Upper lobe of right lung (tissue), 1 donor: ENCODE measurements around the gene CCDC183. TPM values are rescaled to one million over a fixed set of nuclear protein-coding genes. Genes with fewer than 3 reads are reported as not detected.
"Not testable (repeated sequence)": the region's sequence is repeated elsewhere in the genome, so short reads cannot be mapped to it uniquely, and the experiment has no call there.

Experiments
- ATAC-seq: fragments of 200-7000 bp; cut with Tn5 transposase; one replicate; pipeline ENCODE4 v1.9.1; 2020; ENCODE audit warnings: mild to moderate bottlenecking, moderate library complexity
- DNase-seq: peaks from one replicate; pipeline ENCODE4 v3.0.0-alpha.2; 2020
- H3K27ac ChIP-seq: fragments of 200-600 bp; one replicate; pipeline ENCODE4 v1.8.0; 2022
- H3K27me3 ChIP-seq: fragments of 200-600 bp; one replicate; pipeline ENCODE4 v1.8.0; 2022; ENCODE audit warnings: mild to moderate bottlenecking
- H3K36me3 ChIP-seq: fragments of 200-600 bp; one replicate; pipeline ENCODE4 v1.8.0; 2022
- H3K4me1 ChIP-seq: fragments of 200-600 bp; one replicate; pipeline ENCODE4 v1.8.0; 2022
- H3K4me3 ChIP-seq: fragments of 200-600 bp; one replicate; pipeline ENCODE4 v1.8.0; 2022; ENCODE audit warnings: mild to moderate bottlenecking
- H3K9me3 ChIP-seq: fragments of 200-600 bp; one replicate; pipeline ENCODE4 v1.8.0; 2022
- intact Hi-C: fragments of 100-400 bp; cut with DNase I; formaldehyde crosslinking; loops from one replicate; pipeline ENCODE4 v1.11.0; 2022
- total RNA-seq: library from RNA; stranded (reverse); fragmentation: NEBNext Ultra II Directional; extraction: Animal tissue kit (Norgen Biotek cat#: 25700); gene quantifications from one replicate; pipeline ENCODE4 v1.2.1, GENCODE V29; 2021
- TF ChIP-seq, protein P1 (sequence below): fragments of 200-600 bp; IDR thresholded peaks from one replicate; pipeline ENCODE4 v1.8.0; 2022; ENCODE audit warnings: antibody characterized with exemption
- donor health status: DM: no; HTN: yes; CAD: no; lungs with severe emphysema.

The CCDC183 gene
- total RNA-seq, 1 donor from 2014 or later = 4.0 TPM

DNA sequence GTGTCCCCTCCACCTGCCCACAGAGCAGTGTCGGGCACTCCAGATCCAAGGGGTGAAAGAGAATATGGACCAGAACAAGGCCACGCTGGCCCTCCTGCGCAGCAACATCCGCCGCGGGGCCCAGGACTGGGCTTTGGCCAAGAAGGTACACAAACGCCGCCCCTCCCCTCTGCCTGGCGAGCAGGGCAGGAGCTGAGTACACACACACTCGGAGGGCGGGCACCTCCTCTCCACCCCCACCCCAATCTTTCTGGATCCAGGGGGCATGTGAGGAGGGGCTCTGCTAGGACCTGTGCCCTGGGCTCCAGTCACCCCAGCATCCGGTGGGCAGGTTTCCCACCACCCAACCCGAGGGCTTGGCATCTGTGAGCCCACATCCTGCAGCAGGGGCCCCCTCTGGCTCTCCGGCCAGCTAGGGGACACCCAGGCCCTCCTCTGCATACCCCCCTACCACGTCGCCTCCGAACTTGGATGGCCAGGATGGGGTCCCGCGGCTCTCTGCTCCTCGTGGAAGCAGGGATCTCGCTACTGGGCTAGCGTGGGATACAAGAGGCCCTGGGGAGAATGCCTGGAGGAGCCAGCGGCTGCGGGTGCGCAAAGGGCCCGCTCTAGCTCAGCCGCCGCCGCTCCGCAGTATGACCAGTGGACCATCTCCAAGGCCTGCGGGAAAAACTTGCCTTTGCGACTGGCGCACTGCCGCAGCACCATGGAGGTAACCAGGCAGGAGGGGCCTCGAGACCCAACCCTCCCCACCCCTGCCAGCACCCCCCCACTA lies 3.1 kb downstream of the CCDC183 start:
- peak; percentile 45 for ATAC-seq
- Histone ChIP-seq H3K4me3 (peak overlapping the region; percentile 45), H3K36me3 (no peaks in the 10 kb centered on the region), H3K9me3 (no peaks in the 10 kb centered on the region), H3K27ac (no peak overlapping the region), H3K4me1 (peaks cover 25% of the 10 kb centered on the region), H3K27me3 (peaks cover 28% of the 10 kb centered on the region)
- TF ChIP-seq, protein P1, sequence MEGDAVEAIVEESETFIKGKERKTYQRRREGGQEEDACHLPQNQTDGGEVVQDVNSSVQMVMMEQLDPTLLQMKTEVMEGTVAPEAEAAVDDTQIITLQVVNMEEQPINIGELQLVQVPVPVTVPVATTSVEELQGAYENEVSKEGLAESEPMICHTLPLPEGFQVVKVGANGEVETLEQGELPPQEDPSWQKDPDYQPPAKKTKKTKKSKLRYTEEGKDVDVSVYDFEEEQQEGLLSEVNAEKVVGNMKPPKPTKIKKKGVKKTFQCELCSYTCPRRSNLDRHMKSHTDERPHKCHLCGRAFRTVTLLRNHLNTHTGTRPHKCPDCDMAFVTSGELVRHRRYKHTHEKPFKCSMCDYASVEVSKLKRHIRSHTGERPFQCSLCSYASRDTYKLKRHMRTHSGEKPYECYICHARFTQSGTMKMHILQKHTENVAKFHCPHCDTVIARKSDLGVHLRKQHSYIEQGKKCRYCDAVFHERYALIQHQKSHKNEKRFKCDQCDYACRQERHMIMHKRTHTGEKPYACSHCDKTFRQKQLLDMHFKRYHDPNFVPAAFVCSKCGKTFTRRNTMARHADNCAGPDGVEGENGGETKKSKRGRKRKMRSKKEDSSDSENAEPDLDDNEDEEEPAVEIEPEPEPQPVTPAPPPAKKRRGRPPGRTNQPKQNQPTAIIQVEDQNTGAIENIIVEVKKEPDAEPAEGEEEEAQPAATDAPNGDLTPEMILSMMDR = no peak
- intact Hi-C loops = no loop called here
- peak; percentile 86 for DNase-seq

DNA sequence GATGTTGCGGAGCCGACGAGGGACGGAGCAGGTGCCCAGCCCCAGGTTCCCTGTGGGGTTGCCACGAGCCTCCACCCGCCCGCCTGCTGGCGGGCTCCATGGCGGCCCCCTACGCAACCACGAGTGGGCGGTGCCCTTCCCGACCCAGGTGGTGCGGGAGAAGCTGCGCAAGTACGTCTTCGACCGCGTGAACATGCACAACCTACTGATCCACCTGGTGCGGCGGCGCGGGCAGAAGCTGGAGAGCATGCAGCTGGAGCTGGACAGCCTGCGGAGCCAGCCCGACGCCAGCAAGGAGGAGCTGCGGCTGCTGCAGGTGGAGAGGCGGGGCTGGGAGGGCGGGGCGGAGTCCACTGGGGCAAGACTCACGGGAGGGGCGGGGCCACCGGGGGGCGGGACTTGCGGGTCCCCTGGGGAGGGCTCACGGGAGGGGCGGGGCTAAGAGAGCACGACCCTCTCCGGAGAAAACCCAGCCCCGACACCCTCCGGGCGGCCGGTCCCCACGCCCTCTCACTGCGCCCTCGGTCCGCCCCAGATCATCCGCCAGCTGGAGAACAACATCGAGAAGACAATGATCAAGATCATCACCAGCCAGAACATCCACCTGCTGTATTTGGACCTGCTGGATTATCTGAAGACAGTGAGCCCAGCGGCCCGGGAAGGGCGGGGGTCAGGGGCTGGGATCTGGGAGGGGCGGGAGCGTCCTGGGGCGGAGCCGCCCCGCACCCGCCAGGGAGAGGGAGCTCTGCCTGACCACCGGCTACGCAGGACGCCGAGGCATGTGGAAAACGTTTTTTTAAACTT lies 3.9 kb downstream of the CCDC183 start:
- Histone ChIP-seq H3K9me3 (no peaks in the 10 kb centered on the region), H3K27me3 (peaks cover 28% of the 10 kb centered on the region), H3K36me3 (no peaks in the 10 kb centered on the region), H3K4me1 (peaks cover 25% of the 10 kb centered on the region), H3K4me3 (peak overlapping the region; percentile 45), H3K27ac (peak overlapping the region; percentile 45)
- intact Hi-C loops = no loop called here
- ATAC-seq (peak; percentile 87), DNase-seq (peak; percentile 96)
- TF ChIP-seq, protein P1 = no peak

DNA sequence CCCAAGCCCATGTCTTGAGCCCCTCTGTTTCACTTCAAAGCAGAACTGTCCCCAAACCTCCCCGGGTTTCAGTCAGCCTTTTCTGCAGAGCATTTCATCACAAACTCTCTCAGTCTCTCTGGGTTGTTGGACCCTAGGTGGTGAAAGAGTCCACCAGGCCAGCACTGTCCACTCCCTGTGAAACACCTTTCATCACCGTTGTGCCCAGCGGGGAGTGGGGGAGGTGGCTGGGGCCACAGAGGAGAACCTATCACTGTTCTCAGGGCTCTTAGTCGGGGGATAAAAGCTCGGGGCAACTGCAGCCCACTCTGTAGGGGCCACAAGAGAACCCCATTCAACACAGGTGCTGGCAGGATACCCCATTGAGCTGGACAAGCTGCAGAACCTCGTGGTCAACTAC lies 6.2 kb downstream of the CCDC183 start:
- TF ChIP-seq, protein P1 = no peak
- H3K4me1 ChIP-seq = peaks cover 37% of the 10 kb centered on the region
- no peaks in the 10 kb centered on the region for H3K9me3 ChIP-seq
- no peak for DNase-seq
- intact Hi-C loops = no loop called here
- no peak overlapping the region for H3K4me3 ChIP-seq
- H3K27me3 ChIP-seq = peaks cover 28% of the 10 kb centered on the region
- no peak for ATAC-seq
- no peaks in the 10 kb centered on the region for H3K36me3 ChIP-seq
- H3K27ac ChIP-seq = no peak overlapping the region

DNA sequence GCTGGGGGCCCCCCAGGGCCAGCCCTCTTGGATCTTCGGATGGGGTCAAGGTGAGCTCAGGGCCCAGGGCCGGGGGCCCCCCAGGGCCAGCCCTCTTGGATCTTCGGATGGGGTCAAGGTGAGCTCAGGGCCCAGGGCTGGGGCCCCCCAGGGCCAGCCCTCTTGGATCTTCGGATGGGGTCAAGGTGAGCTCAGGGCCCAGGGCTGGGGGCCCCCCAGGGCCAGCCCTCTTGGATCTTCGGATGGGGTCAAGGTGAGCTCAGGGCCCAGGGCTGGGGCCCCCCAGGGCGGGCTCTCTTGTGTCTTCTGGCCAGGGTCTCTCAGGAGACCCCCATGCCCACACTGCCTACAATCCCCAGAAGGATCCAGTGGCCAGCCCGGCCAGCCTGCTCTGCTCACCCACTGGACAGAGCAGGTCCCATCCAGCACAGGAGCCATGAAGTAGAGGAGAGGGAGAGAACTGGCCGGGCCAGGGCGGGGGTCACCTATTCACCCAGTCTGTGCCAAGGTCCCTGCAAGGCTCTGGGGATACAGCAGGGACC lies 6.9 kb downstream of the CCDC183 start:
- H3K9me3 ChIP-seq, H3K27ac ChIP-seq, ATAC-seq, intact Hi-C loops, DNase-seq, H3K4me3 ChIP-seq, H3K36me3 ChIP-seq: not testable (repeated sequence)
- Histone ChIP-seq H3K27me3 (peaks cover 28% of the 10 kb centered on the region), H3K4me1 (peaks cover 38% of the 10 kb centered on the region)

DNA sequence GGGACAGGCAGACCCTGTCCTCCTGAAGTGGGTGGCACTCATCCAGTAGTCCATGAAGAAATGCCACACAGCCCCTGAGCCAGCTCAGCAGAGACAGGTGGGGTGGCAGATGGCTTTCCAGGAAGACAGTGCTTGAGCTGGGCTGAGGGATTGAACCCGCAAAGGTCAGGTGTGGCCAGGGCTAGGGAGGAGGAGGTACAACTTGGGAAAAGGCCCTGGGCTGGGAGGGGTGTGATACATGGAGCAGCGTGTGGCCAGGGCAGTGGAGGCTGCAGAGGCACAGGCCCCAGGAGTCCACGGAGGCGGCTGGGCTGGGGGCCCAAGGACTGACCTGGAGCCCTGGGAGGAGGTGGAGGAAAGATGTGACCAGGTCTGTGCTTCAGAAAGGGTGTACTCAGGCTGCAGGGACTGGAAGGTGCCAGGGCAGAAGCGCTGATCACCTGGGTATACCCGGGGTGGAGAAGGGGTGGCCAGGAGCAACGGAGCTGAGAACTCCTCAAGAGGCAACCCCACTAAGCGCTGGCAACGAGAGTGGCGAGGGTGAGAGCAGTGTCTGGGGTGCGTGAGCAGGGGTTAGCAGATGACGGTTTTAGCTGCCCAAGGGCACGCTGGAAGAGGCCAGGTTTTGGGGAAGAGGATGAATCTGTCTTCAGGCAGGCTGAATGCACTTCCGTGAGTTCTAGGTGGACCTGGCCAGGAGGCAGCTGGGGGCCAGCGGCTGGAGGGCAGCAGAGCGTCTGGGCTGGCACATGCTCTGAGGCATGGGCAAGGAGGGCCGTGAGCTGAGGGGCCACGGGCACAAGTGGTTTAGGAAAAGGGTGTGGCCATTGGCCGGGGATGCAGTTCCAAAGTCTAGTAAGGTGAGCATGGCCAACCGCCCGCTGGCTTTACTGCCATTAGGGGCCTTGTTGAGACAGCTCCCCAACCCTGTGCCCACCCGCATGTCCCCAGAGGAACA lies 7.7 kb downstream of the CCDC183 start:
- peaks cover 24% of the 10 kb centered on the region for H3K27me3 ChIP-seq
- ATAC-seq (no peak), DNase-seq (no peak)
- no peak overlapping the region for H3K27ac ChIP-seq
- H3K4me1 ChIP-seq = peaks cover 38% of the 10 kb centered on the region
- no peaks in the 10 kb centered on the region for H3K9me3 ChIP-seq
- TF ChIP-seq, protein P1 = no peak
- H3K36me3 ChIP-seq = no peaks in the 10 kb centered on the region
- intact Hi-C loops = no loop called here
- H3K4me3 ChIP-seq = no peak overlapping the region
